T-helper 1 cell treated with Interleukin-12 subunit alpha and Interleukin-12 subunit beta and Interleukin-4 antibody, amounts not matched to agents 30 μg/mL and 1 μg/mL, for 36 hours (primary cell): Measurements from ENCODE around the gene BPIFA1.

ENCODE experiments used
- H3K27ac Mint-ChIP-seq: one replicate; pipeline ENCODE4 v1.8.0; 2021; ENCODE audit warnings: mild to moderate bottlenecking, mixed read lengths
- H3K27me3 Mint-ChIP-seq: one replicate; pipeline ENCODE4 v1.8.0; 2021; ENCODE audit warnings: low read depth, mixed read lengths
- H3K36me3 Mint-ChIP-seq: one replicate; pipeline ENCODE4 v1.8.0; 2021; ENCODE audit warnings: low read depth, mixed read lengths
- H3K4me1 Mint-ChIP-seq: one replicate; pipeline ENCODE4 v1.8.0; 2021; ENCODE audit warnings: low read depth, mixed read lengths
- H3K4me3 Mint-ChIP-seq: one replicate; pipeline ENCODE4 v1.8.0; 2021; ENCODE audit warnings: mild to moderate bottlenecking, moderate library complexity, mixed read lengths
- H3K9me3 Mint-ChIP-seq: one replicate; pipeline ENCODE4 v1.8.0; 2021; ENCODE audit warnings: mixed read lengths

BPIFA1 gene

DNA sequence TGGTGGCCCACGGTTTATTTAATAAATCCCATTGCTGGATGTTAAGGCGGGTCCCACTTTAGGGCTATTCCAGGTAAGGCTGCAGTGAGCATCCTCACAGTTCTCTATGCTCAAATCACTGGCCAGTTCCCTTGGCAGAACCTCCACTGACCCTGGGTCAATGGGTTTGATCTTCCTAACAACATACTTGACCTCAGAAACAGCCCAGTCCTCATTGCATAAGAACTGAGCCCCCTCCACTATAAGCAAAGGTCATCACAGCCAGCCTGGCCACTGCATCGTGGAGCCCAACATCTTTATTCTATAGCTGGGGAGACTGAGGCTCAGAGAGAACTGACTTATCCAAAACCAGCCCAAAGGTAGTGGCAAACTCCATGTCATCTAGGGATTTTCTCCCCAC is 42.9 kb downstream of the BPIFA1 start:
- Mint-ChIP-seq H3K27me3 (peaks cover 7% of the 10 kb centered on the region), H3K4me3 (no peak overlapping the region), H3K27ac (no peak overlapping the region), H3K4me1 (no peaks in the 10 kb centered on the region), H3K9me3 (no peaks in the 10 kb centered on the region), H3K36me3 (no peaks in the 10 kb centered on the region)

DNA sequence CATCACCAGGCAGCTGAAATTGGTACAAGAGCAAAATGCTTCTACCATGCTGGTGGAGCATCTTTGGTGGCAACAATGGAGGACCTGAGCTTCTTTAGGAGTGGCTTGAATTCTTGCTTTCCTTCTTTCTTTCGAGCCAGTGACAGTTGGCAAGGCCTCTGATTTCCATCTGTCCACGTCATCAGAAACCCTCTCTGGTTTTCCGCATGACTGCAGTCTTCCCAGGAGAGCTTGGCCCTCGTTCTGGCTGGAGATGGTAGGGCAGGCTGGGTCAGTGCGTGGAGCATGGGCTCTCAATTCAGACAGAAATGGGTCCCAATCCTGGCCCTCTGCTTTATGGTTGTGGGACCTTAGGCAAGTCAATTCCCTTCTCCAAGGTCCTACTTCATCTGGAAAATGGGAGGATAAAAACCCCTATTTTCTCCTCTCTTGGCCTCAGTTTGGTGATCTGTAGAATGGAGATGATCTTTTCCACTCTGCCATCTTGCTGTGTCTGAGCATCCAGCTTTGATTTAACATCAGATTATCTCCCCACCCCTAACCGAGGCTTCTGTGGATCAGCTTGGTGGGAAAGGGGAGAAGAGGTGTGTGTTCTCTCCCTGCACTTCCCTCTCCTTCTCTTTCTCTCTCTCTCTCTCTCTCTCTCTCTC is 43.6 kb downstream of the BPIFA1 start:
- no peaks in the 10 kb centered on the region for H3K4me1 Mint-ChIP-seq
- H3K36me3 Mint-ChIP-seq = no peaks in the 10 kb centered on the region
- H3K27ac Mint-ChIP-seq = no peak overlapping the region
- no peaks in the 10 kb centered on the region for H3K9me3 Mint-ChIP-seq
- peaks cover 8% of the 10 kb centered on the region for H3K27me3 Mint-ChIP-seq
- no peak overlapping the region for H3K4me3 Mint-ChIP-seq

DNA sequence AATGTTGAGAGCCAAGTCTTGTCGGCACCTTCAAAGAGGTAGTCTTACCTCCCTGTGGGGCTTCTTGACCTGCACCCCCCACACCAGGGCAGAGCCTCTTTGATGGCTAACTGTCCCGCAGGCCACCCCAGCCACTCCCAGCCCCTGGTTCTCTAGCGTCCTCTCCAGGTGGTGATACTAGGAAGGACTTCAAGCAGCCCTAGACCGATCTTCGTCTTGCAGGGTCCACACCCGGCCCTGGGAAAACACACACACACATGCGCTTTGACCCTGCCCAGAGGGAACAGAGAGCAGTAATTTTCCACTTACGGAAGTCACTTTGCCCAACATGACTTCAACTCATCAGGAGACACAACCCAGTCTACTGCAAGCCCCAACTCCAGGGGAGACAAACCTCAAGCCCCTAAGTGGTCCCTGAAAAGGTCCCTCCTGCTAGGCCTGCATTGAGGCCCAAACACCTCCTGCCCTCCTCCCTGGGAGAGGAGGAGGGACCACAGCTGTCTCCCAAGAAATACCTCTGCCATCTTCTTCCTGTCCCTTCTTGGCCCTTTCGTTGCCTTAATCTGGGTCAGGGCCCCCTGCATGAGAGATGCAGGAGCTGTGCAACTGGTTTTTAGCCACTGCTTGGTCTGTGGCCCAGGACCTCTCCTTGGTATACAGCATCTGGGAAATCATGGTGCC is 44.3 kb downstream of the BPIFA1 start:
- Mint-ChIP-seq H3K4me1 (no peaks in the 10 kb centered on the region), H3K9me3 (no peaks in the 10 kb centered on the region), H3K36me3 (no peaks in the 10 kb centered on the region), H3K27ac (no peak overlapping the region), H3K4me3 (no peak overlapping the region), H3K27me3 (peaks cover 8% of the 10 kb centered on the region)

DNA sequence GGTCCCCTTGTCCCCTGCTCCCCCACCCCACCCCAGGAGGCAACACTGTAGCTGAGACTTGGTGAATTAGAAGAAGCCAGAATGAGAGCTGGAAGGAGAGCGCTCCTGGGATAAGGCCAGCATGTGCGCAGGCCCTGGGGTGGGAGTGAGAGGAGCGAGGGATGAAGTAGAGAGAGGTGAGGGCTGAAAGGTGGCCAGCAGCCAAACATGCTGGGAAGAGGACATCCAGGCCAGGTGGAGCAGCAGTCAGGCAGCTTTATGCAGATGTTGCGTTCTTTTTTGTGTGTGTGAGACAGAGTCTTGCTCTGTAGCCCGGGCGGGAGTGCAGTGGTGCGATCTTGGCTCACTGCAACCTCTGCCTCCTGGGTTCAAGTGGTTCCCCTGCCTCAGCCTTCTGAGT is 45.0 kb downstream of the BPIFA1 start:
- Mint-ChIP-seq H3K4me3 (no peak overlapping the region), H3K27ac (no peak overlapping the region), H3K36me3 (no peaks in the 10 kb centered on the region), H3K9me3 (no peaks in the 10 kb centered on the region), H3K27me3 (peaks cover 8% of the 10 kb centered on the region), H3K4me1 (no peaks in the 10 kb centered on the region)

DNA sequence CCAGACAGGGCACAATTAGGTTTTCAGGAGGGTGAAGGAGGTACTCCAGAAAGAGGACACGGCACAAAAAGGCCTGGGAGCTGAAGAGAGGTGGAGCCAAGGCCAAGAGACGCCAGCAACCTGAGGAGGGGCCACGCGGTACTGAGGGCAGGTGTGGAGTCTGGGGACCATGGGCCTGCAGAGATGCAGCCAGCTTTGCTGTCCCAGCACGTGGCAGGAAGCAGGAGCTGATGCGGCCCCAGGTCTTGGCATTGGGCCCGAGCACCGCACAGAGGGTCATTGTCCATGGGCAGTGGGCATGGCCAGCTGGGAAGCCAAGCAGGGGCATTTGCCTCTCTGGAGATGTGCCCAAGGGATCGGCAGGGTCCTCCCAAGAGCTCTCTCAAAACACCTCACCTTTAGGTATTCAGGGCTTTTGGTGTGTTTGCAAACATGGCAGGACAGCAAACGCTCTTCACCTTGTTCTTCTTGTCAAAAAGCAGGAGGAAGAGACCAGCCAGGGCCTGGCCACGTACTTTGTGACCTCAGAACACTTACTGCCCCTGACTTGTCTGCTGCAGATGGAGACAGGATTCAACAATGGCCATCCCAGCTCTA is 45.9 kb downstream of the BPIFA1 start:
- no peak overlapping the region for H3K4me3 Mint-ChIP-seq
- H3K27me3 Mint-ChIP-seq = peaks cover 4% of the 10 kb centered on the region
- no peak overlapping the region for H3K27ac Mint-ChIP-seq
- no peaks in the 10 kb centered on the region for H3K36me3 Mint-ChIP-seq
- no peaks in the 10 kb centered on the region for H3K4me1 Mint-ChIP-seq
- no peaks in the 10 kb centered on the region for H3K9me3 Mint-ChIP-seq

DNA sequence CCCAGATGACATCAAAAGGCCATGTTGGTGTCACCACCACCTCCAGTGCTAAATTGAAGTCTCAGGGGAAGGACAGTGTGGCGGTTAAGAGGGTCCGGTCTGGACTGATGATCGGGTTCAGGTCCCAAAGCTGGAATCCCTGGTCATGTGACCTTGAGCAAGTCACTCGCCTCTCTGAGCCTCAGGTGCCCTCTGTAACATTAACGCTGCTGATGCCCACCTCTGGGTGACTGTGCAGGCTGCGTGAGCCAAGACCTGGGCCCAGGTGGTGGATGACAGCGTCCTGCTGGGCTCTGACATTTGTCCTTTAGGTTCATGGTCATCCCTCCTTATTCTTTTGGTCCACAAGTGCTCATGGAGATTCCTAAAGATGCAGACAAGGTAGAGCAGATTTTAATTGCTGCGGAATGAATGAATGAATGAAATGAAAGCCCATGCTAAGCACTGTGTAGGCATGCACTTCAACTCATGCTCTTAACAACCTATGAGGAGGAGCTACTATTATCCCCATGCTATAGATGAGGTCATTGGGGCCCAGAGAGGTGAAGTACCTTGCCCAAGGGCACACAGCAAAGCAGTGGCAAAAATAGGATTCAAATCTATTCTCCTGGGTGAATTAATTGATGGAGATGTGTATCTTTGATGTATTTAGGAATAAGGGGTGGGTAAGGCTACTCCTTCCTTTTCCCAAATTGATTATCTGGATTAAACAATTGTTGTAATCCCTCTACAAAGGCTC is 46.6 kb downstream of the BPIFA1 start:
- no peaks in the 10 kb centered on the region for H3K36me3 Mint-ChIP-seq
- no peak overlapping the region for H3K4me3 Mint-ChIP-seq
- H3K4me1 Mint-ChIP-seq = no peaks in the 10 kb centered on the region
- H3K27me3 Mint-ChIP-seq = peaks cover 7% of the 10 kb centered on the region
- H3K9me3 Mint-ChIP-seq = no peaks in the 10 kb centered on the region
- no peak overlapping the region for H3K27ac Mint-ChIP-seq

DNA sequence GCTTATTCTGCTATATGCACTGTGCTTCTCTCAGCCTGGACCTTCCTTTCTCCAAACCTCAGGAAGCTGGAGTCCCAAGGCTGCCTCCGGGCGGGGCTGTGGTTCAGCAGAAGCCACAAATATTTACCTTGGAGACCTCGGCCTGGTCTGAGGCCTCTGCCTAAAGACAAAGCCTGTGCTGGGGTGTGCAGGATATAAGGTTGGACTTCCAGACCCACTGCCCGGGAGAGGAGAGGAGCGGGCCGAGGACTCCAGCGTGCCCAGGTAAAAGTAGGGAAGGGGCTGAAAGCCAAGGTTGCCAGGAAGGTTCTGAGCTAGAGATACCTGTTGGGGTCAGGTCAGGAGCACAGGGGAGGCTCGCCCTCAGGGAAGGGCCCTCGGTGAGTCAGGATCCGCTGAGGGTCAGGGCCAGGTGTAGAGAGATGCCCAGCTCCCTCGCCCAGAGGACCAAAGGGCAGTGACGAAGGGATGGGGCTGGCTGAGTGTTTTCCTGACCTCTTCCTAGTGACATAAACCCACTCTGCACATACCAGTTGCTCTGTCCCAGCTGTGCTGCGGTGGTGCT is 47.3 kb downstream of the BPIFA1 start, which contains the start of gene BPIFB1:
Gene BPIFB1 (plus strand): TSS at position 224 of the 565 bp plus-strand sequence. CDS start 2,860 bp downstream, outside the sequence.
- no peaks in the 10 kb centered on the region for H3K9me3 Mint-ChIP-seq
- H3K36me3 Mint-ChIP-seq = no peaks in the 10 kb centered on the region
- no peak within 1 kb of the TSS for H3K27ac Mint-ChIP-seq
- no peaks in the 10 kb centered on the region for H3K4me1 Mint-ChIP-seq
- no peak within 1 kb of the TSS for H3K4me3 Mint-ChIP-seq
- H3K27me3 Mint-ChIP-seq = peaks cover 7% of the 10 kb centered on the region

DNA sequence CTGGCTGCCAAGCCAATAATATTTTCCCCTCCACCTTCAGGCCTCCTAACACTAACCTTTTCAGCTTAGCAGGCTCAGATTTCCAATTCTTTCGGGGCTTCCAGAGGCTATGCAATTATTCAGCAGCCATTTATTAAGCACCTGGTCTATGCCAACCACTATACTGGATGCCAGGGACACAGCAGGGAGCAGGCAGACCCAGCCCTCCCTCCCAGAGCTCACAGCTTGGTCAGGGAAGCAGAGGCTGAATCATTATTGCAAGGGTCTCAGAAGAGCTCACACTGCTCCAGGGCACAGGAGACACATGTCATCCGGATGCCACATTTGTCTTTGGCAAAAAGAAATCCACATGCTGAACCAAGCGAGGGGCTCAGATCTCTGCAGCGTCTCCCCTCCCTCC is 48.5 kb downstream of the BPIFA1 start:
- no peaks in the 10 kb centered on the region for H3K9me3 Mint-ChIP-seq
- H3K27ac Mint-ChIP-seq = no peak overlapping the region
- H3K27me3 Mint-ChIP-seq = peaks cover 7% of the 10 kb centered on the region
- no peaks in the 10 kb centered on the region for H3K4me1 Mint-ChIP-seq
- no peak overlapping the region for H3K4me3 Mint-ChIP-seq
- H3K36me3 Mint-ChIP-seq = no peaks in the 10 kb centered on the region

DNA sequence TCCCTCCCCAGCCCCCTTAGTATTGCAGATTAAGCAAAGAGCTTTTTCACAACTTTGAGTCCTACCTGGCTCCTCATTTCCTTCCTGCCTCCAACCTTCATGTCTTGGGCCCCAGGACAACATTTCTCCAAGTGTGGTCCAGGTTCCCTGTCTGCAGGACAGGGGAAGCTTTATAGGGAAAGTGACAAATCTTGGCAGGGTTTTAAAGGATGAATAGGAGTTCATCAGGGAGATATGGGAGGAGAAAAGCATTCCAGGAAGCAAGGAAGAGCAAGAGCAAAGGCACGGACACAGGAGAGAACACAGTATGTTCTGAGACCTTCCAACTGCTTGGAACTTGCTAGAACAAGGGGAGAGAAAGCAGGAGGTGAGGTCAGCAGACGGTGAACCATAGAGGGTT is 49.1 kb downstream of the BPIFA1 start:
- Mint-ChIP-seq H3K4me1 (no peaks in the 10 kb centered on the region), H3K27me3 (peaks cover 7% of the 10 kb centered on the region), H3K9me3 (no peaks in the 10 kb centered on the region), H3K4me3 (no peak overlapping the region), H3K27ac (no peak overlapping the region), H3K36me3 (no peaks in the 10 kb centered on the region)

DNA sequence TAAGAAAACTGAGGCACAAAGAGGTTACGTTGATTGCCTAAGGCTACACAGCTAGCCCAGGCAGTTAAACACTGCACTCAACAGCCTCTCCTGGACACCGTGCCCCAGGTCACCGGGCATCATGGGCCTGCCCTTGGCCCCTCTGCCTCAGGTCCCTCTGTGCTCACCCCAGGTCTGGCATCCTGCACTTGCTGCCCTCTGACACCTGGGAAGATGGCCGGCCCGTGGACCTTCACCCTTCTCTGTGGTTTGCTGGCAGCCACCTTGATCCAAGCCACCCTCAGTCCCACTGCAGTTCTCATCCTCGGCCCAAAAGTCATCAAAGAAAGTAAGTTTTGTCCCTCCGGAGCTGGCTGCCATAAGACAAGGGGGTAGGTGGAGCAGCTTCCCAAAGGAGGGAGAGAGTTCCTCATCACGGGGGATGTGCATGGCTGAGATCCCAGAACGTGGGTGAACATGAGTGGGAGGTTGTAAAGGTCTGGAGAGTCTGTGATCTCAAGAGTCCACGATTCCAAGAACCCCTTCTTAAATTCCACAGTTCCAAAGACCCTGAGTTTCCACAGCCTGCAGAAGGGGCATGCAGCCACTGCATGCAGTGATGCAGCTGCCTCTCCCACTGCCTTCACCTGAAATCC is 50.2 kb downstream of the BPIFA1 start:
- Mint-ChIP-seq H3K36me3 (no peaks in the 10 kb centered on the region), H3K4me3 (no peak overlapping the region), H3K27ac (no peak overlapping the region), H3K9me3 (no peaks in the 10 kb centered on the region), H3K27me3 (peaks cover 7% of the 10 kb centered on the region), H3K4me1 (no peaks in the 10 kb centered on the region)

DNA sequence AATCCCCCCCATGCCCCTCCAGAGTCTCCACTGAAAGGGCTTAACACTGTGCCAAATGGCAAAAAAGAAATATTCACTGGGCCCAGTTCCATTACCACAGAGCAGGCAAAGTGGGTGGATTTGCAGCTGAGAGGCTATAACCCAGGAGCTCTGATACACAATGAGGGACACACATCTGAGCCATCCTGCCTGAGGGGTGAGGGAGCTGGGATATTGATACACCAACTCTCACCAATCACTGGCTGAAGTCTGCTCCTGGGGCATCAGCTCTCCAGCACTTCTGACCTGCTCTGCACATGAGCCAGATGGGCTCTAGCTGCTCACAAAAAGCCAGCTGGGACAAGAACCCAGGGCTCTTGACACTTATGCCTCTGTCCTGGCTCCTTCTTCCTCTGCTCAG is 52.1 kb downstream of the BPIFA1 start:
- Mint-ChIP-seq H3K4me1 (no peaks in the 10 kb centered on the region), H3K27ac (no peak overlapping the region), H3K36me3 (no peaks in the 10 kb centered on the region), H3K4me3 (no peak overlapping the region), H3K27me3 (peaks cover 7% of the 10 kb centered on the region), H3K9me3 (no peaks in the 10 kb centered on the region)

DNA sequence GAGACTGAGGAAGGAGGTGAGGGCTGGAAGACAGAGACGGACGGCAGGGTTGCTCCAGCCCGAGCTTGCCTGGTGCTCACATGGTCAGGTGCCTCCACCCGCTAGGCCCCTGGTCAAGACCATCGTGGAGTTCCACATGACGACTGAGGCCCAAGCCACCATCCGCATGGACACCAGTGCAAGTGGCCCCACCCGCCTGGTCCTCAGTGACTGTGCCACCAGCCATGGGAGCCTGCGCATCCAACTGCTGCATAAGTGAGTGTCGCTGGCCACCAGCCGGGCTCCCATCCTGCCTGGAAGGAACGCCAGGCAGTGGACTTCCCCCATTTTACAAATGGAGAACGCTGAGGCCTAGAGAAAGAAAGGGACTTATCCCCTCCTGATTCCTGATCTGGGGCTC is 55.1 kb downstream of the BPIFA1 start:
- Mint-ChIP-seq H3K4me3 (no peak overlapping the region), H3K4me1 (no peaks in the 10 kb centered on the region), H3K27ac (no peak overlapping the region), H3K36me3 (no peaks in the 10 kb centered on the region), H3K9me3 (no peaks in the 10 kb centered on the region), H3K27me3 (peaks cover 12% of the 10 kb centered on the region)

DNA sequence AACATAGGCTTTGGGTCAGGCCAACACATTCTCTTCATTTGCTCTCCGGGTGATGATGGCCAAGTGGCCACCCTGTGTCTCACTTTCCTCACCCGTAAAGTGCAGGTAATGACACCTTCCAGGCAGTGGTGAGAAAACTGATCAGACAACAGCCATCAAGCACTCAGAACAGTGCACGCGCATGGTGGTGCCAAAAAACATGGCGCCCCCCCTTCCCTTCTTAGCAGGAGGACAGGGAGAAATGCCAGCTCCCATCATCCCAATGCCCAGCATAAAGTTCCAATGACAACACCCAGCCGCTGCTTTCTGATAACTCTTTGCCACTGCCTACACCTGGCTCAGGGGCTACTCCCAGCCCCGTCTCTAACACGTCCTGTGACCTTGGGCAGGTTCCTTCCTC is 55.6 kb downstream of the BPIFA1 start:
- no peak overlapping the region for H3K27ac Mint-ChIP-seq
- H3K27me3 Mint-ChIP-seq = peaks cover 14% of the 10 kb centered on the region
- H3K36me3 Mint-ChIP-seq = no peaks in the 10 kb centered on the region
- no peaks in the 10 kb centered on the region for H3K4me1 Mint-ChIP-seq
- no peaks in the 10 kb centered on the region for H3K9me3 Mint-ChIP-seq
- H3K4me3 Mint-ChIP-seq = no peak overlapping the region

DNA sequence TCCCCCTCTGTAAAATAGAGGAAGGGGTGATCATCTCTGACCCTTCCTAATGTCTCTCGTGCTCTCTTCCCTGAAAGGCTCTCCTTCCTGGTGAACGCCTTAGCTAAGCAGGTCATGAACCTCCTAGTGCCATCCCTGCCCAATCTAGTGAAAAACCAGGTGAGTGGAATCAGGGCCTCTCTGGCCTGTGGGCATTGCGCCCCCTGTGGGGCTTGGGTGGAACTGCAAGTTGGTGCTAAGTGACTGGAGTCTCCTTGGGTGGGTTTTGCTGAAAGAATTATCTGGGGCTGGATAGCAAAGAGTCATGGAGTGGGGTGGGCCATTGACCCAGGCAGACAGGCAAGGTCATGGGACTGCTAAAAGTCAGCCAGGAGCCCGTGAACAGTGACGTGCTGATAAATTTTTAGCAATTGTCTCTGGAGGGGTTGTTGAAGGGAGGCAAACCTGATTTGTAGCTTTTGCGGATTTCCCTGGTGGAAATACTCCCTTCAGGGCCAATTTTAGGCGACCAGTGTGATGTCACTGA is 56.1 kb downstream of the BPIFA1 start:
- Mint-ChIP-seq H3K9me3 (no peaks in the 10 kb centered on the region), H3K27me3 (peaks cover 14% of the 10 kb centered on the region), H3K4me1 (no peaks in the 10 kb centered on the region), H3K4me3 (no peak overlapping the region), H3K36me3 (no peaks in the 10 kb centered on the region), H3K27ac (no peak overlapping the region)
